NCI-H128 (cell line): ENCODE measurements around the gene AGBL4.
"Not testable (repeated sequence)": the region's sequence is repeated elsewhere in the genome, so short reads cannot be mapped to it uniquely, and the experiment has no call there.

Experiments
- DNase-seq: peaks from one replicate; lab custom pipeline; 2025; ENCODE audit not compliant: unreplicated experiment; lab: John Stamatoyannopoulos, UW

AGBL4 gene

DNA sequence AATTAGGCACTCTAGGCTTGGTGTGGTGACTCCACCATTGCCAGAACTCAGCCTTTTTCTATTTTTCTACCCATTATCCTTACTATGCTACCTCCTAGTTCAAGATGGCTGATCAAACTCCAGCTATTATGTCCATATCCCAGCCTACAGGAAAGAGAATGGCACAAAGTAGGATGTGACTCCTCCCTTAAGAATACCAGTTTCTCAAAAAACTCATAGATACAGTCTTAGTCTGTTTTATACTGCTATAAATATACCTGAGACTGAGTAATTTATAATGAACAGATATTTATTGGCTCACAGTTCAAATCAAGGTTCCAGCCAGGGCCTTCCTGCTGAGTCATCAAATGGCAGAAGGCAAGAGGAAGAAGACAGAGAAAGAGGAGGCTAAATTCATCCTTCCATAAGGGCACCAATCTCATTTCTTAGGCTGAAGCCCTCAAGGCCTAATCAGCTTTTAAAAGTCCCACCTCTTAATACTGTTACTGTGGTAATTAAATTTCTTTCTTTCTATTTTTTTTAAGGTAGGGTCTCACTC lies 704.3 kb downstream of the AGBL4 start:
- DNase-seq, result no peak

DNA sequence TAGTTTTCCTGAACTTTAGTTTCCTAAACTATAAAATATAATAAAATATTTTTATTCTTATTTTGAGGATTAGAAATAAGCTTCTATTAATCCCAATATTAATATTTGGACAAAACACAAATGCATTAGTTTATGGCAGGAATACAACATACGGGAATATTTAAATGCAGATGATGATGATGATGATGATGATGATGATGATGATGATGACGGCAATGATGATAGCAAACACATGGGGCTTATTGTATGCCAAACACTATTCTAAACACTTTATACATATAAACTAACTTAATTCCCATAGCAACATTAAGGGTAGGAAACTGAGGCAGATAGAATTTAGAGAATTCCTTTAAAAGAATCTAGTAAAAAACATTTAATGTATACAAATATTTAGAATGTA lies 705.5 kb downstream of the AGBL4 start:
- no peak for DNase-seq

DNA sequence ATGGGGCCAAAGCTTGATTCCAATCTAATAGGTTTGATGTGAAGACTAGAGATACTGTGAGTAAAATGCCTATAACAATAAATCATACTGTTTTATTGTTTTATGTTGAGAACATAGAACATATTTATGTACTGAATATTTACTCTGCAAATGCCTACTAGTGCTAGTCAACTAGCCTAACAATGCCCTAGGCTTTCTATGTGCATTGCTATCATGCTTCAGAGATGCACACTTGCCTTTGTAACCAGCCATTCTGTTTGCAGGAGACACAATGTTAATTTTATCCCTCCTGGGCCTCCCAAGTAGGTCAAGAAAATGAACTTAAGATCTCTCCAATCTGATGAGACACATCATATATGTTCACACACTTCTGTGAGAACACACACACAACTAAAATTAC lies 716.3 kb downstream of the AGBL4 start:
- DNase-seq, result no peak

DNA sequence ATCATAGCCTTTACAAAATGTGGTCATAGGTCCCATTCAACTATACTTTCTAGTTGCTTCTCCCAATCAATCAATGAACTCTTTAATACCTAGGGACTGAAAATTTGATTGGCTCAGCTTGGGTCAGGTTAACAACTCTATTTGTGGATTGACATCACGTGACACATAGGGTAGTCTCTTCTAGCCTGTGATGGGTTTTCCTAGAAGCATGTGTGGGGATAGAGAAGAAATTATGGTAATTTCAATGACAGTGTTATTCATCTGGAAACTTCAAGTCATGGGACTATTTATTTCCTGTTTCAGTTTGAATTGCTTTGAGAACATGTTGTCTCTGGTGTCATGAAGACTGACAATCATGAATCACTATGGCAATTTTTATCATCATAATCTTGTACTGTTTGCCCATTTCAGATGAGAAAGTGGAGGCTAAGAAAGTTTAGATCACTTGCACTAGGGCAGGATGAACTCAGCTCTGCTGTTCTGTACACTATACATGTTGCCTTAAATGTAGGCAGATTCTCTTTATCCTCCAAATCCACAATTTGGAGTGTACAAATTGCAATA lies 717.2 kb downstream of the AGBL4 start:
- DNase-seq, result no peak

DNA sequence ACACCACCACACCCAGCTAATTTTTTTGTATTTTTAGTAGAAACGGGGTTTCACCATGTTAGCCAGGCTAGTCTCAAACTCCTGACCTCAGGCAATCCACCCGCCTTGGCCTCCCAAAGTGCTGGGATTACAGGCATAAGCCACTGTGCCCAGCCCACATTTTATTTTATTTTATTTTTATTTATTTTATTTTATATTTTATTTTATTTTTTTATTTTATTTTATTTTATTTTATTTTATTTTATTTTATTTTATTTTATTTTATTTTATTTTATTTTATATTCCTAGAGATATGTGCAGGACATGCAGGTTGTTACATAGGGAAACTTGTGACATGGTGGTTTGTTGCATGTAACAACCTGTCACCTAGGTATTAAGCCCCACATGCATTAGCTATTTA lies 721.4 kb downstream of the AGBL4 start:
- not testable (repeated sequence) for DNase-seq

DNA sequence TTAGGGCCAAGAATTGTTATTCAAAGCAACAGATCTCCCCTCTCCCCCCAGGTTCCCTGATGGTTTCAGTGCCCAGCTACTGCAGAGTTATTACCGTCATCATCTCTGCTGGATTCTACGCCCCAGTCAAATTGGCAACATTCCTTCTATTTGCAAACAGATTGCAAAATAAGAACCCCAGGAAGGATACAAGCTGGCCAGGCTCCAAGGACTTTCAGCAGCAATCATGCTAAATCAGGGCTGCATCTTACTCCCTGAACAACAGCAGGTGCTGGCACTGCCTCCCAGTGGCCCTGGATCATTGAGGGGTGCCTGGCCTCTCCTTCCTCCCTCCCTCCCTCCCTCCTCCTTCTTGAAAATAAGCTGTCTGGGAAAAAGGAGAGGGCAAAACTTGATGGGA lies 725.5 kb downstream of the AGBL4 start:
- DNase-seq, result no peak

DNA sequence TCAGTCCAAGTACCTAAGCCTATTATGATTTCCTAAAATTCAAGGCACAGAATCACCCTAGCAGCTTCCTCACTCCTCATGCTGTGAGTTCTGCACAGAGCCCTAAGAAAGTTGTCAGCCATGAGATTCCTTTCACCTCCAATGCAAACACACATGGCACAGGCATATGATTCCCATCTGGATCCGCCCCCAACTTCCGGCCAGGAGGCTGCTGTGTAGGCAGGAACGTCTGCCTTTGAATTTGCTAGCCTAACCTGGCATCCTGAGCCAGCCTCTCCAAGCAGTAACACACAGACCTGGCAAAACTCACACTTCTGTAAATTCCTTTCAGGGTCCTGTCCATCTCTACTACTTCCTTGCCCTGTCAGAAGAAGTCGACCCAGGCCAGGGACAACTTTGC lies 726.0 kb downstream of the AGBL4 start:
- DNase-seq, result no peak

DNA sequence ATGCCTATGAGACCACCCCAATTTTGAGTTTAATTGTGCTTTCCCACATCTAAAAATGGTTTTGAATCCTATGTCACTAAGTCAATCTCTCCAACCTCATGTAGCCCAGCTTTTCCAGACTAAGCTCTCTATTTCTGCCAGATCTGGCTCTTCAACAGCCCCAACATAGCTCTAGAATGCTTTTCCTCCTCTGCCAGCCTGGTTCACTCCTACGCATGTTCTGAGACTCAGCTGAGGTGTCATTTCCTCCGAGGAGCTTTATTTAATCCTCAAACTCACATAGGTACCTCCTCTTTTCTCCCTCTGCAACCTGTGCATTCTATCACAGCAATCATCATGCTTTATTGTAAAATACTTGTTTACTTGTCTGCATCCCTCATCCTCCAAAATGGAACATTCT lies 729.2 kb downstream of the AGBL4 start:
- no peak for DNase-seq

DNA sequence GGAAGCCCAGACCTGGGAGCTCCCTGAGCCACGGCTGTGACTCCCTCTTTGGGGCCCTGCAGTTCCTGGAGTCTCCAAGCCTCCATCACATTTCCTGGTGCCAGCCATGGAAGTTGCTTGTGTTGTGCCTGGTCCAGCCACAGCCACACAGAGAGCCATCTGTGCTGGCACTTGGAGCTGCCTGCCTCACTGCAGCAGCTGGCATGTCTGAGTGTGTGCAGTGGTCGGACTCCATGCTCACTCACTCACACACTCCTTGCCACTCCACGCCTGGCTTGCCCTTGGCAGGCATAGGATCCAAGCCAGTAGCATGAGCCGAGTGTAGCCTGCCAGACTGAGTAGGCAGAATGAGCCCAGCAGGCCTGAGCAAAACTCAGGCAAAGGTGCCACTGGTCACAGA lies 730.7 kb downstream of the AGBL4 start:
- DNase-seq, result no peak

DNA sequence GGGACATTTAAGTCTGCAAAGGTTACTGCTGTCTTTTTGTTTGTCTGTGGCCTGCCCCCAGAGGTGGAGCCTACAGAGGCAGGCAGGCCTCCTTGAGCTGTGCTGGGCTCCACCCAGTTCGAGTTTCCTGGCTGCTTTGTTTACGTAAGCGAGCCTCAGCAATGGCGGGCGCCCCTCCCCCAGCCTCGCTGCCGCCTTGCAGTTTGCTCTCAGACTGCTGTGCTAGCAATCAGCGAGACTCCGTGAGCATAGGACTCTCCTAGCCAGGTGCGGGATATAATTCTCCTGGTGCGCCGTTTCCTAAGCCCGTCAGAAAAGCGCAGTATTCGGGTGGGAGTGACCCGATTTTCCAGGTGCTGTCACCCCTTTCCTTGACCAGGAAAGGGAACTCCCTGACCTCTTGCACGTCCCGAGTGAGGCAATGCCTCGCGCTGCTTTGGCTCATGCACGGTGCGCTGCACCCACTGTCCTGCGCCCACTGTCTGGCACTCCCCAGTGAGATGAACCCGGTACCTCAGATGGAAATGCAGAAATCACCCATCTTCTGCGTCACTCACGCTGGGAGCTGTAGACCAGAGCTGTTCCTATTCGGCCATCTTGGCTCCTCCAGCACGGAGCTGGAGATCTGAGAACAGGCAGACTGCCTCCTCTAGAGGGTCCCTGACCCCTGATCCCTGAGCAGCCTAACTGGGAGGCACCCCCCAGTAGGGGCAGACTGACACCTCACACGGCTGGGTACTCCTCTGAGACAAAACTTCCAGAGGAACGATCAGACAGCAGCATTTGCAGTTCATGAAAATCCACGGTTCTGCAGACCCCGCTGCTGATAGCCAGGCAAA lies 766.3 kb downstream of the AGBL4 start:
- DNase-seq, result not testable (repeated sequence)

DNA sequence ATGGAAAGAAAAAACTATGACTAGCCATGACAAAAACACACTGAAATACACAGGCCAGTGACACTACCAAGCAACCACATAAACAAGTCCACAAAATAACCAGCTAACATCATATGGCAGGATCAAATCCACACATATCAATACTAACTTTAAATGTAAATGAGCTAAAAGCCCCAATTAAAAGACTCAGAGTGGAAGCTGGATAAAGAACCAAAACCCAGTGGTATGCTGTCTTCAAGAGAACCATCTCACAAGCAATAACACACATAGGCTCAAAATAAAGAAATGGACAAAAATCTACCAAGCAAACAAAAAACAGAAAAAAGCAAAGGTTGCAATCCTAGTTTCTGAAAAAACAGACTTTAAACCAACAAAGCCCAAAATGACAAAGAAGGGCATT lies 770.8 kb downstream of the AGBL4 start:
- DNase-seq, result no peak

DNA sequence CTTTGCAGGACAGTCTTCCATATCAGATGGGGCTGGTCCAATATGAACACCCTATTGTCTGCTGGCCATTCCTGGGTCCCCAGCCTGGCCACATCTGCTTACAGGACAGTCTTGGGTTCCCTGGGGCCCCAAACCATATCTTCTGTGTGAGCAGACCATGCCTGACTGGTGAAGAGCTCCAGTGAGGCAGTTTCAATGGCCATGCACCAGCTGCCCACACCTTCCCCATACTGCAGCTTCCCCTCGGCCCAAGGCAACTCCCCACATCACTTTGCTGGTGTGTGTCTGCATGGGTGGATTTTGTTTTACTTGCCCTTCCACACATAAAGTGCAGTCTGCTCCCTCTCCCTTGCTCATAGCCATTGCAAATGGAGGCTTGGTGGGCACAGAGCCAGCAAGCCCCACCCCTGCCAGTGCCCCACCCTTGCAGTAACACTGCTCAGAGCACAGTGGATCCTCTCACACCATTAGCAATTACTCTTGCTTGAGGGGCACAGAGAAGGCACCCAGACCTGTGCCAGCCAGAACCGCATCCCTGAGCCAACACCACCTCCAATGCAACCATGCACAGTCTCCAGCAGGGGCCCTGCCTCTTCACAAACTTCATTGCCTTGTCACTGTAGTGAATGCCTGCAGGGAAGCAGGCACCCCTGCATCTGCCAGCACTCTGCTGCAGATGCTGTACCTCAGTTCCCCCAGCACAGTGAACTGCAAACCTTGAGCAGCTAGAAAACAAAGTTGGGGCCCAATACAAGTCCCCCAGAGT lies 772.6 kb downstream of the AGBL4 start:
- DNase-seq, result no peak

DNA sequence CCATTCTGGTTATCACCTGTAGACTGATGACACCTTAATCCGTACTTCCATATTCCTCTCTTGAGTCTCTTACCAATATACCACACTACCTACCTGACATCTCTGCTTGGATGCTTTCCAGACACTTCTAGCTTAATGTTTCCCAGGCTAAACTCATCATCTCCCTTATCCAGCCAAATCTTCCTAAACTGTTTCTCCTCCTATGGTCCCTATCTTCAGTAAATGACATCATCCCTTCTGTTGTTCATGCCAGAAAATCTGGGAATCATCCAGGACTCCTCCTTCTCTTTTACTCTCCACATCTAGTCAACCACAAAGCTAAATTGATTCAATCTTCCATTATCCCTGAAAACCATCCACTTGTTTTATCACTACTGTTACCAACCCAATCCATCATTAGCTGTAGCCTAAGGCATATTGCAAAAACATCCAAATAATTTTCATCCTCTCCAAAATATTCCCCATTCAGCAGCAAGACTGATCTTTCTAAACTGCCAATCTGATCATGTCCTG lies 783.0 kb downstream of the AGBL4 start:
- DNase-seq, result no peak

DNA sequence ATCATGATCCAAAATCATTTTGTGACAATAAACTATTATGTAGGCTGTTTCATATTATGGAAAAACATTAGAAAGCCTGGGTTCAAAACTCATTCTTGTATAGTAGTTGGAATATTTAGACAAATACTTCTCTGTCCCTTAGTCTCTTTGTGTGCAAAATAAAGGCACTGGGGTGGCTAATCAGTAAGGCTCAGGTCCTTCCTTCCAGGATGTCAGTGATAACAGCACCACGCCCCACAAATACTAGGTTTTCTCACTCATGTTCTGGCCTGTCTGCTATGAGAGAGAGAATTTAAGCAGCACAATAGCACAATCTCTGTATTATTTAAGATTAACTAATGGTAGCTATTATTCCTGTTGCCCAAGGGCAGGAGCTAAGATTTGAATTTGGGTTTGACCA lies 788.8 kb downstream of the AGBL4 start:
- DNase-seq, result no peak

DNA sequence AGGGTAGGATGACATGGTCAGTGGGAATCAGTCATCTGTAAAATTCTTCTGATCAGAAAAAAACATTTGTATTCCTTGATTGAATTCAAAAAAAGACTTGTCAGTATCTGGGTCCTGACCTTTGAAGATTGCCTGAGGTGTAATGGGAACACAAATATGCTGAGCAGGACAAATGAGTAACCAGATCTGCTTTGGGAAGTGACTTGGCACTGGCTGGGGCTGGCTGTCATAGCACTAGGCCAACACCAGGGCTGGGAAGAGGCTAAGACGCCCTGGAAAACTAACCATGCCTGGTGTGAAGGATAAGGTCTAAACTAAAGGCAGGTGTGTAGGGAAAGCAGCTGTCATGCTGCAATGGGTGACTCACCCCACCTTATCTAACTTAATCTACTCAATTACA lies 794.2 kb downstream of the AGBL4 start:
- DNase-seq, result no peak

DNA sequence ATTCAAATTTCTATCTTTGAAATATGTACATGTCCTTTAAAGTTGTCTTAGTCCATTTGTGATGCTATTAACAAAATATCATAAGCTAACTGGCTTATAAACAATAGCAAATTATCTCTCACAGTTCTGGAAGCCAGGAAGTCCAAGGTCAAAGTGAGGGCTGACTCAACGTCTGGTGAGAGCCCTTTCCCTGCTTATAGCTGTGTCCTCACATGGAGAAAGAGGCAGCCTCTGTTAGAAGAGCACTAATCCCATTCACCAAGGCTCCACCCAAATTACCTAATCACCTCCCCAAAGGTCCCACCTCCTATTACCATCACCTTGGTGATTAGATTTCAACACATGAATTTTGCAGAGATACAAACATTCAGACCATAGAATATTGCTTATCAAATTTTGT lies 797.0 kb downstream of the AGBL4 start:
- DNase-seq, result no peak

DNA sequence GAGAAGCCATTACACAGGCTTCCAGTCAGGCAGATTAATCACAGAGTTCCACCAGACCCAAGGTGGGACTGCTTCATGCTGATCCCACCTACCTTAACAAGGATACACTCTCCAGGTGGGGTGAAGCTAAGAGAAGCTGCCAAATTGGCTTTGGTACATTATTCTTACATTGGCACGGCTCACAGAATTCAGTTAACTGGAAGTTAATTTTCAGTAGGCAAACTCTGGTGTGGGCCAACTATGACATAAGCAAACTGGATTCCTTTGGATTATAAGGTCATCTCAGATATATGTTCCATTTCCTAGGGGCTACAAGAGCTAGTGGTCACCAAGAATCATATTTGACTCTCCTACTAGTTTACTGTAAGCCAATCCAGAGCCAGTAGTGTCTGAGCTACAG lies 798.3 kb downstream of the AGBL4 start:
- no peak for DNase-seq

DNA sequence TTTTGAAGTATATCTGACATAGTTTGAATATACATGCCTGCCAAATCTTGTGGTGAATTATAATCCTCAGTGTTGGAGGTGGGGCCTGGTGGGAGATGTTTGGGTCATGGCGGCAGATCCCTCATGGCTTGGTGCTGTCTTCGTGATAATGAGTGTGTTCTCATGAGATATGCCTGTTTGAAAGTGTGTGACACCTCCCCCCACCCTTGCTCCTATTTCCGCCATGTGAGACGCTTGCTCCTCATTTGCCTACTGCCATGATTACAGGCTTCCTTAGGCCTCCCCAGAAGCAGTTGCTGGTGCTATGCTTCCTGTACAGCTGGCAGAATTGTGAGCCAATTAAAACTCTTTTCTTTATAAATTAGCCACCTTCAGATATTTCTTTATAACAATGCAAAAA lies 810.5 kb downstream of the AGBL4 start:
- DNase-seq, result no peak

DNA sequence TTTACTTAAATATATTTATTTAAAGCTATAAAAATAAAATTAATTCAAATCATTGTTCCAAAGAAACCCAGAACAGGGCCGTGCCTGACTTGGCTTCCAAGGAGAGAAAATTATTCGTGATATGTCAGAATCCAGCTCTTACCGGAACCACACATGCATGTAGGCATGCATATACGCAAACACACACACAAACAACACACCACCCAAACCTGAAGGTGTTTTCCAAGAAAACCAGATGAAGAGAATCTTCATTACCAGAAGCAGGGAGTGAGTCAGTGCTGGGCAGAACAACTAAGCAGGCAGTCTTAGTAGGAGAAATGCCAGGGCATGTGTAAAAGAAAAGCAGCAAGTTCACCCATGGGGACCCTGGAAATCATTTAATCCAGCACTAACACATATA lies 815.0 kb downstream of the AGBL4 start:
- no peak for DNase-seq

DNA sequence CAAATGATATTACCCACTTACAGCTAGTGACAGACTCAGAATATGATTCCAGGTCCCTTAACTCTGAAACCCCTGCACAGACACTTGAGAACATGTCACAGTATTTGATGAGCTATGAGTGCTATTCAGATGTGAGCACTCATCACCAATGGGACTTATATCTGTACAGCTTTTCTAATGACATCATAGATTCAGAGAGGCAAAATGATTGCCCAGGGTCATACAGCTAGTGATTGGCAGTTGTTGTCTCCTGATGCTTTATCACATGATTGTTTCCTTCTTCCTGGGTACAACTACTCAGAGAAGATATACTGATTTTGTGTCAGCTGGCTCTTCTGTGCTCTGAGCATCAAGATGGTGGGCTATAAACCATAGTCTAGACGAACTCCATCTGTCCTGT lies 819.0 kb downstream of the AGBL4 start:
- no peak for DNase-seq

DNA sequence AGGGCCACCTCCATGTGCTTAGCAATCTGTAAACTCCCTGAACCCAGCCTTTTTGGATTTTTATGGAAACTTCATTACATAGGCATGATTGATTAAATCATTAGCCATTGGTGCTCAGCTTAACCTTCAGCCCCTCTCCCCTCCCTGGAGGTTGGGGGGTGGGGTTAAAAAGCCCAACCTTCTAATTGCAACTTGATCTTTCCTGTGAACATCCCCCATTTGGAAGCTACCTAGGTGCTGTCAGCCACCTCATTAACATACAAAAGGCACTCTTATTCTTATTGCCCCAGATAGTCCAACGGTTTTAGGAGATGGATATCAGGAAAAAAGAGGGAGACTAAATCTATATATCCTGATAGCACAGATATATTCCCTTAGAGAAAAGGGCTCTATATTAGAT lies 823.0 kb downstream of the AGBL4 start:
- DNase-seq, result no peak

DNA sequence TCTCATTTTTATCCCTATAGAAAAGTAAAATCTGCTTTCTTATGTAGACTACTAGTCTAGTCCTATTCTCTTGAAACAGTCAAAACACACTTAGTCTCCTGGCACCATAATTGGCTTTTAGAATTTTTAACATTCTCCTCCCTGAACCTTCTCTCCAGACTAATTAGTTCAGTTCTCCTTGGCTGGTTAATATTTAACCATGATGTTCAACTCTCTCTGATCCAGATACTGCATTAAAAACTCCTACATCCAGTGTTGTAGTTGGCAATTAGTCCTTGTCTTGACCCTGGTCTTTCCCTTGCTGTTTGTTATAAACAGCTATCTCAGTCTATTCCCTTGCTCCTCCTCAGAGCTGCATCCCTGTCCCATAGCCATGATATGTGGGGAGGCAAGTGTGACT lies 824.2 kb downstream of the AGBL4 start:
- DNase-seq, result no peak
